Measurements from ENCODE around the gene TMEFF2. TPM values are rescaled to one million over a fixed set of nuclear protein-coding genes. Genes with fewer than 3 reads are reported as not detected.

Gene TMEFF2
- total RNA-seq, 2 experiments from 2014 or later: not detected

- H3K79me2 ChIP-seq (ENCODE audit: insufficient read depth, low read depth, low read length): no peaks in the 10 kb centered on the region
- intact Hi-C loops (cut with micrococcal nuclease; ENCODE audit: unreplicated experiment): no loop called here
- no peak overlapping the region for H3K4me2 ChIP-seq (ENCODE audit: low read length)
- H3K4me3 ChIP-seq (ENCODE audit: low read depth, low read length, poor library complexity, severe bottlenecking): no peak overlapping the region
- ChIA-PET POLR2A (interaction anchor here (0.6 to 0.8 kb wide), 2 partner anchors 11 to 191 kb away, joined by 3 to 4 read pairs; no protein-coding TSS in a partner anchor), CTCF (ENCODE audit: unreplicated experiment) (no interaction called here)
- no peaks in the 10 kb centered on the region for H3K9me2 ChIP-seq (ENCODE audit: insufficient read depth, low read length)
- H3K4me1 ChIP-seq (ENCODE audit: insufficient read depth, low read length, poor library complexity, severe bottlenecking): no peaks in the 10 kb centered on the region
- no TSS peak for BruUV-seq (replicated peaks)
- H4K20me1 ChIP-seq (ENCODE audit: insufficient read depth, low read length): no peaks in the 10 kb centered on the region
- no peak for TF ChIP-seq EZH2phosphoT487 (IDR thresholded peaks at IDR 0.05; ENCODE audit: borderline replicate concordance, low read depth, low read length)
- no peak for TF ChIP-seq CTCF (conservative IDR thresholded peaks at IDR 0.05; ENCODE audit: low read length)
- DNase-seq (ENCODE audit: low spot score): no peak
- no peaks in the 10 kb centered on the region for H3K36me3 ChIP-seq (ENCODE audit: insufficient read depth, low read length)
- H3K9me3 ChIP-seq (ENCODE audit: low read length): no peaks in the 10 kb centered on the region
- H2AFZ ChIP-seq (ENCODE audit: low read length): no peak overlapping the region
- H3K27ac ChIP-seq (ENCODE audit: low read depth, low read length, poor library complexity, severe bottlenecking): no peak overlapping the region
Observed at GRCh38 chr2:192157776-192158175, 37.0 kb downstream of the TMEFF2 start.

GRCh38 chr2:192155511-192156118 is 39.1 kb downstream of the TMEFF2 start:
- Histone ChIP-seq H3K27ac (ENCODE audit: low read depth, low read length, poor library complexity, severe bottlenecking) (no peak overlapping the region), H4K20me1 (ENCODE audit: insufficient read depth, low read length) (no peaks in the 10 kb centered on the region), H3K9me3 (ENCODE audit: low read length) (no peaks in the 10 kb centered on the region), H3K4me1 (ENCODE audit: insufficient read depth, low read length, poor library complexity, severe bottlenecking) (no peaks in the 10 kb centered on the region), H3K79me2 (ENCODE audit: insufficient read depth, low read depth, low read length) (no peaks in the 10 kb centered on the region), H3K4me2 (ENCODE audit: low read length) (no peak overlapping the region), H2AFZ (ENCODE audit: low read length) (no peak overlapping the region), H3K9me2 (ENCODE audit: insufficient read depth, low read length) (no peaks in the 10 kb centered on the region), H3K36me3 (ENCODE audit: insufficient read depth, low read length) (no peaks in the 10 kb centered on the region), H3K4me3 (ENCODE audit: low read depth, low read length, poor library complexity, severe bottlenecking) (no peak overlapping the region)
- no TSS peak for BruUV-seq (replicated peaks)
- ChIA-PET POLR2A (interaction anchor here (0.7 kb wide), 1 partner anchor 56 kb away, joined by 3 read pairs; no protein-coding TSS in a partner anchor), CTCF (ENCODE audit: unreplicated experiment) (interaction anchor here (0.6 kb wide), 1 partner anchor 418 kb away, joined by 3 read pairs; no protein-coding TSS in a partner anchor)
- TF ChIP-seq EZH2phosphoT487 (IDR thresholded peaks at IDR 0.05; ENCODE audit: borderline replicate concordance, low read depth, low read length) (no peak), CTCF (conservative IDR thresholded peaks at IDR 0.05; ENCODE audit: low read length) (no peak)
- DNase-seq (ENCODE audit: low spot score): no peak
- intact Hi-C loops (cut with micrococcal nuclease; ENCODE audit: unreplicated experiment): no loop called here

- Histone ChIP-seq H4K20me1 (ENCODE audit: insufficient read depth, low read length) (no peaks in the 10 kb centered on the region), H3K79me2 (ENCODE audit: insufficient read depth, low read depth, low read length) (no peaks in the 10 kb centered on the region), H2AFZ (ENCODE audit: low read length) (no peak overlapping the region), H3K4me3 (ENCODE audit: low read depth, low read length, poor library complexity, severe bottlenecking) (no peak overlapping the region), H3K4me1 (ENCODE audit: insufficient read depth, low read length, poor library complexity, severe bottlenecking) (no peaks in the 10 kb centered on the region), H3K36me3 (ENCODE audit: insufficient read depth, low read length) (no peaks in the 10 kb centered on the region), H3K27ac (ENCODE audit: low read depth, low read length, poor library complexity, severe bottlenecking) (no peak overlapping the region), H3K9me2 (ENCODE audit: insufficient read depth, low read length) (no peaks in the 10 kb centered on the region), H3K4me2 (ENCODE audit: low read length) (no peak overlapping the region), H3K9me3 (ENCODE audit: low read length) (no peaks in the 10 kb centered on the region)
- intact Hi-C loops (cut with micrococcal nuclease; ENCODE audit: unreplicated experiment): no loop called here
- CTCF ChIA-PET (ENCODE audit: unreplicated experiment): no interaction called here
- POLR2A ChIA-PET: no interaction called here
- no TSS peak for BruUV-seq (replicated peaks)
- TF ChIP-seq CTCF (conservative IDR thresholded peaks at IDR 0.05; ENCODE audit: low read length) (no peak), EZH2phosphoT487 (IDR thresholded peaks at IDR 0.05; ENCODE audit: borderline replicate concordance, low read depth, low read length) (no peak)
- no peak for DNase-seq (ENCODE audit: low spot score)
Observed at GRCh38 chr2:192153561-192153960, 41.2 kb downstream of the TMEFF2 start.
